Measurements from ENCODE around the gene NOC4L.
A peak's percentile ranks its signal among the peaks of the same experiment; 100 is the strongest.
"Not testable (repeated sequence)": the region's sequence is repeated elsewhere in the genome, so short reads cannot be mapped to it uniquely, and the experiment has no call there.

NOC4L gene

GRCh38 chr12:132144810-132145168 is 532 bp downstream of the NOC4L start:
- peak in 1 of 2 donors; percentile 11 for DNase-seq

DNA sequence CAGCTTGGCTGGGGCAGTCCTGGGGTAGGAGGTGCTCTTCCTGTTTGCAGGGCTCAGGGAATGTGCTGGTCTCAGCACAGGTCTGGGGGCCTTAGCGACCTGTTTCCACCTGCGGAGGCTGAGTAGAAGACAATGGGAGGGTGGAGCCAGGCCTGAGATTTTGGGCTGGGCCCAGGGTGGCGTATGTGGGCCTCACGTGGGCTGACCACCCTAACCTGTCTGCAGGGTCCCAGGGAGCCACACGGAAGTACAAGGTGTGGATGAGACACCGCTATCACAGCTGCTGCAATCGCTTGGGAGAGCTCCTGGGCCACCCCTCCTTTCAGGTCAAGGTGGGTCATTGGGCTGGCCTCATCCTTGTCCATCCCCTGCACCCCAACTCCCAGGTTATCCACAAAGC is 1.1 kb downstream of the NOC4L start:
- no peak for DNase-seq

- DNase-seq = no peak
These were observed 1.8 kb downstream of the NOC4L start for GRCh38 chr12:132146098-132146497.

- no peak for DNase-seq
These were observed 2.6 kb downstream of the NOC4L start for GRCh38 chr12:132146772-132147422.

DNA sequence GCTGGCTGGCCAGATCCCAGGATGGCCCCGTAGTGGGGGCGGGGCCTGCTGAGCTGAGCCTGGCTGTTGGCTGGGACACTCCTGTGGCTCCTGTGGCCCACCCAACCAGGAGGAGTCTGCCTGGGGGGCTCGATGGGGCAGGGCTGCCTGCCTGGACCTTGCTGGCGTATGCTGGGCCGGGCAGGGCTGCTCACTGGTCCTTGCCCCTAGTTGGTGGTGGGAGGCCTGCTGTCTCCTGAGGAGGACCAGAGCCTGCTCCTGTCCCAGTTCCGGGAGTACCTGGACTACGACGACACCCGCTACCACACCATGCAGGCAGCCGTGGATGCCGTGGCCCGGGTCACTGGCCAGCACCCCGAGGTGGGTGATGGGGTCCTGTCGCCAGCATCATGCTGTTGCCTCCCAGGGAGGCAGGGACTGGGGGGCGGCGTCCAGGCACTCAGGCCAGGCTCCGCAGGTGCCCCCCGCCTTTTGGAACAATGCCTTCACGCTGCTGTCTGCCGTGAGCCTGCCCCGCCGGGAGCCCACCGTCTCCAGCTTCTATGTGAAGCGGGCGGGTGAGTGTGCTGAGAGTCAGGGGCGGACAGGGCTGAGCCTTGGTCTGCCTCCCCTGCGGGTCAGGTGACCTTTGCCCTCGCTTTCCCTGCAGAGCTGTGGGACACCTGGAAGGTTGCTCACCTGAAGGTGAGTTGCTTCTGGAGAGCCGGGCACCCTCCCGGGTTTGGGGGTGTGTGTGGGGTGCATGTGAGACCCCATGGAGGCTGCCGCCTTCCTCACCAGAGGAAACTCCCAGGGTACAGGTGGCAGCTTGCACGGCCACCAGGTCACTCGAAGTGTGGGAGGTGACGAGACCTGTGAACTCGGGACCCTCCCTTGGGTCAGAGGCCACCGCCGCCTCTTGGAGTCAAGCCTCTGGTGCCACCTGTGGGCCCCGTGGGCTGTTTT is 3.4 kb downstream of the NOC4L start:
- no peak for DNase-seq

GRCh38 chr12:132148368-132149045 is 4.2 kb downstream of the NOC4L start:
- DNase-seq = no peak

GRCh38 chr12:132149526-132149925 is 5.3 kb downstream of the NOC4L start:
- DNase-seq = not testable (repeated sequence)

- DNase-seq = no peak
These were observed 6.5 kb downstream of the NOC4L start for GRCh38 chr12:132150780-132151144.

GRCh38 chr12:132151145-132151765 is 7.0 kb downstream of the NOC4L start:
- DNase-seq = peak in 1 of 2 donors; percentile 0

- DNase-seq = peak in 1 of 2 donors; percentile 0
These were observed 7.6 kb downstream of the NOC4L start for GRCh38 chr12:132151766-132152410.

DNA sequence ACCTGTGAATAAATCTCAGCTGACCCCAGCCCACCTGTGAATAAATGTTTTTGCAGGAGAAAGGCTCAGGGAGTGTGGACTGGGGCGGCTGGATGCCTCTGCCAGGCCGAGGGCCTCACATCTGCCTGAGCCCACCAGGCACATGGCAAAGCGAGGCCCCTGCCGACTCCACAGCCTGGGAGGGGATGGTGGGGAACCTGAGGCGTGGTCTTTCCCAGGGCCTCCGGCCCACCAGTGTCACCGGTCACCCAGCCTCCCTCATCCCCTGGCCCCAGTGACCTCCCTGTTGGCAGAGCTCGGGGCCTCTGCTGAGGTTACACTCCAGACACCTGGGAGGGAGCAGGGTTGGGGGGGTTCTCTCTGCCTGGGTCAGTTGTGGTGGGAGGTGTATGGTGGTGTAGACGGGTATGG is 8.2 kb downstream of the NOC4L start:
- DNase-seq = no peak

DNA sequence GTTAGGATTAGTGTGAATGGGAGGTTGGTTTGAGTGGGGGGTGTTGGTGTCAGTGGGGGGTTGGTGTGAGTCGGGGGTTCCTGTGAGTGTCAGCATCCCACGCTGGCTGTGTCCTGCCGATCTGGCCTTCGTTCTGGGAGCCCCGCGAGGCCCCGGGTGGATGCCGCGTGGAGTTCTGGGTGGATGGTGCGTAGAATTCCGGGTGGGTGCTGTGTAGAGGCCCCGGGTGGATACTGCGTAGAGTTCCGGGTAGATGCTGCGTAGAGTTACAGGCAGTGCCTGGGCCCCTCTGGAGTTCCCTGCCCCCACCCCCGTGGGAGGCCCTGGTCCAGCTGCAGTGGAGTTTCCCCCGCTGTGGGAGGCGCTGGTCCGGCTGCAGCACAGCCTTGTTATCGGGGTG is 8.7 kb downstream of the NOC4L start:
- no peak for DNase-seq

GRCh38 chr12:132153501-132154340 is 9.5 kb downstream of the NOC4L start:
- peak; percentile 72 to 78 for DNase-seq

- no peak for DNase-seq
These were observed 10.1 kb downstream of the NOC4L start for GRCh38 chr12:132154341-132154761.

DNA sequence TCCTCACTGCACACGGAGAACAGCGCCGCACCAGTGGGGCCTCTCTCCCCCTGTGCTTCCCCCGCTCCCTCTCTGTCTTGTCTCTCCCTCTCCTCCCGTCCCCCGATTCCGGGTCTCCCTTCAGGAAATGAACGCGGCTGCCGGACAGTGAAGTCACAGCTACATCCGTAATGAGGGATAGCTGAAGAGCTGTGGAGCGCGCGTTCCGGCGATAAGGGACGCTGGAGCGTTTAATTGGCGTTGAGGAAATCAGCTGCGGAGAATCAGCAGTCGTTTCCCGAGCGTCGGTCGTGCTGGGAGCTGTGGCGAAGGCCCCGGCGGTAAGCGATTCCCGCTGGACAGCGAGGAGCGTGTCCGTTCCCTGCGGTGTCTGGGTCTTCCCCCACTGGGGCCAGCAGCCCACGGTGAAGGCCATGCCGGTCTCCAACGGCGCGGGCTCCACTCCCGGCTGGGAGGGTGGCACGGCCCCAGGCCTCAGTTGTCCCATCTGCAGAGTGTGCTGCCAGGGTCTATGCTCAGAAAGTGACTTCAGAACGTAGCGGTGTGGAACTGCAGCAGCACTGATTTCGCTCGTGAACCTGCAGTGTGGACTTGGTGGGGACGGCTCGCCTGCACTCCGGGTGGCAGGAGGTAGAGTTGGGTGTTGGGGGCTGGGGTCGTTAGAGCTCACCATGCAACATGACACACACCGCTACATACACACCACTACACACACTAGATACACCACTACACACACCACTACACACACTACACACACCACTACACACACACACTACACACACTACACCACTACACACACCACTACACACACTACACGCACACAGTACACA is 10.9 kb downstream of the NOC4L start:
- no peak for DNase-seq

GRCh38 chr12:132155771-132156572 is 11.7 kb downstream of the NOC4L start:
- no peak for DNase-seq

- no peak for DNase-seq
These were observed 12.5 kb downstream of the NOC4L start for GRCh38 chr12:132156573-132157325.

- DNase-seq = no peak
These were observed 13.6 kb downstream of the NOC4L start for GRCh38 chr12:132157733-132158409.

All from CD4-positive, alpha-beta T cell treated with Interleukin-1 beta for 1 hour (primary cell).